DOHH2 (cell line): ENCODE results near the gene NPAS2.

Source experiments
- CTCF ChIP-seq: fragments of 200-600 bp; sonication (generic); IDR thresholded peaks from one replicate; pipeline ENCODE4 v1.5.1; 2014; ENCODE audit warnings: antibody characterized with exemption, mild to moderate bottlenecking, low read depth, low read length; ENCODE audit not compliant: poor library complexity, severe bottlenecking
- EZH2phosphoT487 ChIP-seq: fragments of 200-600 bp; sonication (generic); IDR thresholded peaks from 2 replicates; pipeline ENCODE4 v1.6.1; 2017; ENCODE audit warnings: borderline replicate concordance, mild to moderate bottlenecking, antibody characterized with exemption, low read length, moderate library complexity, mixed read lengths

DNA sequence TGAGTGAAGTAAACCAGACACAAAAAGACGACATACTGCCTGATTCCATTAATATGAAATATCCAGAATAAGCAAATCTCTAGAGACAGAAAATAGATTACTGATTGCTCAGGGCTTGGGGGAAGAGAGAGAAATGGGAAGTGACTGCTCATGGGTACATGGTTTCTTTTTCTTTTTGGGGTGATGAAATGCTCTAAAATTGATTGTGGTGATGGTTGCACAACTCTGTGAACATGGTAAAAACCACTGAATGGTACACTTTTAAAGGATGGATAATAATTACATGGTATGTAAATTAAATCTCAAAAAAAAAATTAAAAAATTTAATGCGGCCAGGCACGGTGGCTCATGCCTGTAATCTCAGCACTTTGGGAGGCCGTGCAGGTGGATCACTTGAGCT, 221.5 kb downstream of the NPAS2 start:
- TF ChIP-seq CTCF: no peak
- no peak for TF ChIP-seq EZH2phosphoT487
